Natural killer cell treated with Interleukin-12 subunit alpha and Interleukin-12 subunit beta and Interleukin-15 and Interleukin-18, amount 100 ng/mL, for 72 hours (primary cell): ENCODE results near the gene ATP9B. TPM values are rescaled to one million over a fixed set of nuclear protein-coding genes. Genes with fewer than 3 reads are reported as not detected.

Experiments used
- ATAC-seq, 2 donors: fragments of 150-1000 bp; cut with Tn5 transposase in 1 of 2; sonication (Bioruptor Pico), chemical (Tn5 transposase) in 1 of 2; 2 replicates each; pipeline ENCODE4 v1.10.0; 2021
- DNase-seq: peaks from one replicate; pipeline ENCODE4 v3.0.0; 2022; ENCODE audit warnings: low spot score
- H3K27ac Mint-ChIP-seq, 2 donors: 1 replicate in 1 of 2; 2 replicates in 1 of 2; pipeline ENCODE4 v1.8.0; 2022; ENCODE audit warnings: mixed read lengths in 2 of 2, mild to moderate bottlenecking in 1 of 2, moderate library complexity in 1 of 2
- H3K27me3 Mint-ChIP-seq, 2 donors: 1 replicate in 1 of 2; 2 replicates in 1 of 2; pipeline ENCODE4 v1.8.0; 2022; ENCODE audit warnings: mixed read lengths in 2 of 2
- H3K36me3 Mint-ChIP-seq: one replicate; pipeline ENCODE4 v1.8.0; 2022; ENCODE audit warnings: mixed read lengths
- H3K4me1 Mint-ChIP-seq, 2 donors: 1 replicate in 1 of 2; 2 replicates in 1 of 2; pipeline ENCODE4 v1.8.0; 2022; ENCODE audit warnings: low read depth in 2 of 2, mixed read lengths in 2 of 2, mild to moderate bottlenecking in 1 of 2
- H3K4me3 Mint-ChIP-seq: one replicate; pipeline ENCODE4 v1.8.0; 2022; ENCODE audit warnings: mixed read lengths
- H3K9me3 Mint-ChIP-seq: 2 replicates; pipeline ENCODE4 v1.8.0; 2022; ENCODE audit warnings: mixed read lengths
- total RNA-seq, 2 donors: library from RNA; stranded (reverse); gene quantifications; one replicate each; pipeline ENCODE4 v1.2.3, GENCODE V29; 2022

The ATP9B gene
- total RNA-seq, 2 donors from 2014 or later, result 36.8 to 59.6 TPM

DNA sequence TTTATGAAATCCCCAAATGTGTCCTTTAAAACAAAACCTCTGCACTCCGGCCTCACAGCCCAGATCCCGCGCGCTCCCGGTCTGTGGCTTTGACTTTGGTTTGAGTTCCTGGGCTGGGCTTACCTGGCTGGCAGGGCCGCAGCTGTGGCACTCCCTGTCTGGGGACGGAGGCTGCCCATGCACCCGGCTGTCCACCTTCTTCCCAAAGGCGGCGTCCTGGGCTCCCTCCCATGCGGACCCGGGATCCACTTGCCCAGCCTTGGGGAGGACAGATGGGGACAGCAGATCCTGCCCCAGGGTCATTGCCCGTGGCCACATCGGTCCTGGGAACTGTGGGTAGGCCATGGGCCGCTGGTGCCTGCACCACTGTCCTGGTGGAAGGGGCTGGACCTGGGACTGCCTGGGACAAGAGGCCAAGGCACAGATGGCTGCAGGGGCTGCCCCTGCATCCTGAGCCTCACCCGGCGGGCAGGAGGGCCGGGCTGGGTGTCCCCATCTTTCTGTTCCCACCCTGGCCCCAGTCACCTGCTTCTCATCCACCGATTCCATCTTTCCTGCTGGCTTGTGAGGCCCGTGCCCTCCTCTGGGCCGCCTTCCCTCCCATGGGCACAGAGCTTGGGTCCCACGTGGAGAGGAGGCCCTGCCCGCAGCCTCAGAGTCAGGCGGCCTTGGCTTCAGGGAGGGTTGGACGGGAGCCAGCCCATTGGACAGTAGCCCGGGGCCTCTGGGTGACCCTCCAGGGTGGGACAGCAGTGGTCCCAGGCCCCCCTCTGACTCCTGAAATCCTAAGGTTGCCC is 354.2 kb downstream of the ATP9B start:
- no peaks in the 10 kb centered on the region for H3K27me3 Mint-ChIP-seq
- peaks cover 7% of the 10 kb centered on the region for H3K36me3 Mint-ChIP-seq
- H3K4me3 Mint-ChIP-seq, result no peak overlapping the region
- no peaks in the 10 kb centered on the region for H3K9me3 Mint-ChIP-seq
- H3K4me1 Mint-ChIP-seq, result peaks cover 21 to 22% of the 10 kb centered on the region in 2 donors
- no peak overlapping the region for H3K27ac Mint-ChIP-seq
- DNase-seq, result no peak
- ATAC-seq, result no peak

DNA sequence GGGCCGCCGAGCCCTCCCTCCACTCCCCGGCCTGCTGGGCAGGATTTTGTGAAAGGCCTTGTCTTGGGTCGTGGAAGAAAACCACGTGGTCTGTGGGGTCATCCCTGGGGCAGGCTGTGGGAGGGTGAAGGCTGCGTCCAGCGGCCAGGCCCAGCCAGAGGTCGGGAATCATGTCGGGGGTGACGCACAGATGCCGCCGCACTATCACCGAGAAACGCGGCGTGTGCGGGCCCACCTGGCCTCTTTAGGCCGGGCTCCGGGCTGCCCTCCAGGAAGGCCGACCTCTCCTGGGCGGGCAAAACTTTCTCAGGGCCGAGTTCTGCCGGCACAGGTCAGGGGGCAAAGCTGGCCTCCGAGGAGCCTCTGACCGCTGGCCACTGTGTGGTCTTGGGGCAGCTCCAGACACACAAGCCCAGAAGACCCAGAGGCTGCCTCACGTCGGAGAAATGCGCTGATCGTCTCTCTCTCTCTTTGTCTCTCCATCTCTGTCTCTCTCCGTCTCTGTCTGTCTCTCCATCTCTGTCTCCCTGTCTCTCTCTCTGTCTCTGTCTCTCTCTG is 354.9 kb downstream of the ATP9B start:
- Mint-ChIP-seq H3K4me1 (peaks cover 24% of the 10 kb centered on the region in 2 donors), H3K27ac (peak overlapping the region in 1 of 2 donors; percentile 43), H3K27me3 (no peaks in the 10 kb centered on the region), H3K9me3 (no peaks in the 10 kb centered on the region), H3K4me3 (no peak overlapping the region), H3K36me3 (peaks cover 7% of the 10 kb centered on the region)
- DNase-seq (no peak), ATAC-seq (no peak)

DNA sequence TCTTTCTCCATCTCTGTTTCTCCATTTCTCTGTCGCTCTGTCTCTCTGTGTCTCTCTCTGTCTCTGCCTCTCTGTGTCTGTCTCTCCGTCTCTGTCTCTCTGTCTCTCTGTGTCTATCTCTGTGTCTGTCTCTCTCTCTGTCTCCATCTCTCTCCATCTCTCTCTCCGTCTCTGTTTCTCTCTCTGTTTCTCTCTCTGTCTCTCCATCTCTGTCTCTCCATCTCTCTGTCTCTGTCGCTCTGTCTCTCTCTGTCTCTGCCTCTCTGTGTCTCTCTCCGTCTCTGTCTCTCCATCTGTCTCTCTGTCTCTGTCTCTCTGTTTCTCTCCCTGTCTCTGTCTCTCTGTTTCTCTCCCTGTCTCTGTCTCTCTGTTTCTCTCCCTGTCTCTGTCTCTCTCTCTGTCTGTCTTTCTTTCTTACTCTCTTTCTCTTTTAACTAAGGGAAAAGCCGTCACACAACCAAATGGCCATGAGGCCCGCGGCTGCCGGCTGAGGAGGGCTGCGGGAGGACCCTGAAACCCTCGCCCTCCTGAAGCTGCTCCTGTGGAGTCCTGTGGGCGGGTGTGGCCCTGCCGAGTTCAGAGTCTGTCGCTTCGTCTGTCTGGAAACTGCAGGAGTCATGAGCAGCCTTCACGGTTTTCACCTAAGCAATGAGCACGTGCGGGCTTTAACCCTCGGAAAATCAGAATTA is 355.8 kb downstream of the ATP9B start:
- H3K4me3 Mint-ChIP-seq, result no peak overlapping the region
- H3K27ac Mint-ChIP-seq, result peak overlapping the region; percentile 1 to 43
- H3K4me1 Mint-ChIP-seq, result peaks cover 24 to 27% of the 10 kb centered on the region in 2 donors
- H3K36me3 Mint-ChIP-seq, result peaks cover 7% of the 10 kb centered on the region
- DNase-seq, result no peak
- ATAC-seq, result no peak
- H3K9me3 Mint-ChIP-seq, result no peaks in the 10 kb centered on the region
- H3K27me3 Mint-ChIP-seq, result no peaks in the 10 kb centered on the region

DNA sequence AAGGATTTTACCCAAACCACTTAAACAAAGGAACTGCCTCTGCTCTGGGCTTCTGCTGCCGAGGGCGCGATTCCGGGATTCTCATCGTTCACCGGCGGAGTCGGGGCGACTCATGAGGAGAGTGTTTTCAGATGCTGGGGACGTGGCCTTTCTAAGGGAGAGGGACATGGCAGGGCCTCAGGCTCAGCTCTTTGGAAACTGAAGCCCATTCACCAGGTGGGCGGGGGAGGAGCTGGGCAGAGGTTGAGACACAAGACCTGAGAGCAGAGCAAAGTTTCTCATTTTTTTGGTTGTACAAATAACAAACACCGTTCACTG is 356.3 kb downstream of the ATP9B start:
- peaks cover 7% of the 10 kb centered on the region for H3K36me3 Mint-ChIP-seq
- peaks cover 22 to 25% of the 10 kb centered on the region in 2 donors for H3K4me1 Mint-ChIP-seq
- no peak overlapping the region for H3K4me3 Mint-ChIP-seq

DNA sequence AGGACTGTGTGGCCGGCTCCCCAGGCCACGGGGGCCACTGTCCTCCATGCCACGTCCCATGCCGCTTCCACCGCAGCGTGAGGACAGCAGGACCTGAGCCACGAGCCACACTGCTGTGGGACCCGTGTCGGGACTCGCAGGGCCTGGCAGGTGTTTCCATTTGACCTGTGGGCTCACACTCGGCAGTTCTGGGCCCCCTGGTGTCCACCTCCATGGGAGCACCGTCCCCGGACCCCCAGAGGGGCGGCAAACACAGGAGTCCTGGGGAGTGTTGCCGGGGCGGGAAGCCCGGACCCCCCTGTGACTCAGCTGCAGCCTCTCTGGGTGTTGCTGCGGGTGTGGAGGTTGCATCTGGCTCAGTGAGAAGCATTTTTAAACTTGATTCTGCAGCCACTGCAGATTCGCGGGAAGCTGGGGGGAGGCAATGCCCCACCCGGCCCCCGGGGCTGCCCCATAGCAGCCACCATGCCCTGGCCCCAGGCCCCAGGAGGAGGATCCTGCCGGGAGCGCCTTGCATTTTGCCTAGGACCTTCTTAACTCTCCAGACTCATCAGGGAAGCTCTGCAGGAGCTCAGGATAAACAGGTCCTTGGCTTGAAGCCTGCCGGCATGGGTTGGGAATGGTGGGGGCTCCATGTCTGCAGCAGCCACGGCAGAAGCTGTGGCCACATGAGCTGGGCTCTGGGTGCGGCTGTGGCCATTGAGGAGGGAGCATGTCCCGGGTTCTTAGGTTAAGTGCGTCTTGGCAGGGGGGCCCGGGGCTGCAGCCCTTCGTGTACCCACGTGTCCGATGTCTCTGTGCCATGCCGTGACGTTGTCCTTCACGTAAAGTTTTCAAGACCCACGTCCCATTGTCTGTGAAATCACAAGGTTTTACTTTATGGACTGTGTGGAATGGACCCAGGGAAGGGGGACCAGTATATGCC is 357.4 kb downstream of the ATP9B start:
- H3K4me3 Mint-ChIP-seq, result no peak overlapping the region
- DNase-seq, result no peak
- H3K27me3 Mint-ChIP-seq, result no peaks in the 10 kb centered on the region
- H3K27ac Mint-ChIP-seq, result no peak overlapping the region
- no peak for ATAC-seq
- peaks cover 21 to 28% of the 10 kb centered on the region in 2 donors for H3K4me1 Mint-ChIP-seq
- peaks cover 7% of the 10 kb centered on the region for H3K36me3 Mint-ChIP-seq
- no peaks in the 10 kb centered on the region for H3K9me3 Mint-ChIP-seq

More for the DNA sequence above, 356.3 kb downstream of the ATP9B start:
- H3K9me3 Mint-ChIP-seq, result no peaks in the 10 kb centered on the region
- H3K27ac Mint-ChIP-seq, result no peak overlapping the region
- no peaks in the 10 kb centered on the region for H3K27me3 Mint-ChIP-seq
- no peak for ATAC-seq
- DNase-seq, result no peak

DNA sequence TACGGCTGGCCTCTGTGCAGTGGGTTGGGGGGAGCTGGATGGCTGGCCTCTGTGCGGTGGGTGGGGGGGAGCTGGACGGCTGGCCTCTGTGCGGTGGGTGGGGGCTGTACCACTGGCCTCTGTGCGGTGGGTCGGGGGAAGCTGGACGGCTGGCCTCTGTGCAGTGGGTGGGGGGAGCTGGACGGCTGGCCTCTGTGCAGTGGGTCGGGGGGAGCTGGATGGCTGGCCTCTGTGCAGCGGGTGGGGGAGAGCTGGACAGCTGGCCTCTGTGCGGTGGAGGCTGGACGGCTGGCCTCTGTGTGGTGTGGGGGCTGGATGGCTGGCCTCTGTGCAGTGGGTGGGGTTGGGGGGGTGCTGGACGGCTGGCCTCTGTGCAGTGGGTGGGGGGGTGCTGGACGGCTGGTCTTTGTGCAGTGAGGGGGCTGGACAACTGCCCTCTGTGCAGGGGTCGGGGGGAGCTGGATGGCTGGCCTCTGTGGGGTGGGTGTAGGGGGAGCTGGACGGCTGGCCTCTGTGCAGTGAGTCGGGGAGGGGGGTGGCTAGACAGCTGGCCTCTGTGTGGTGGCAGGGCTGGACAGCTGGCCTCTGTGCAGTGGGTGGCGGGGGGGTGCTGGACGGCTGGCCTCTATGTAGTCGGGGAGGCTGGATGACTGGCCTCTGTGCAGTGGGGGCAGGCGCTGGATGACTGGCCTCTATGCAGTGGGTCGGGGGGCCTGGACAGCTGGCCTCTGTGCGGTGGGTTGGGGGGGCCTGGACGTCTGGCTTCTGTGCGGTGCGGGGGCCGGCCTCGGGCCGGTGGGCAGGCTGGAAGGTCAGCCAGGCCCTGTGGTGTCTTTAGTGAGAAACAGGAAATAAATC is 358.4 kb downstream of the ATP9B start:
- DNase-seq (no peak), ATAC-seq (no peak)
- H3K36me3 Mint-ChIP-seq, result peaks cover 7% of the 10 kb centered on the region
- H3K27me3 Mint-ChIP-seq, result no peaks in the 10 kb centered on the region
- H3K9me3 Mint-ChIP-seq, result no peaks in the 10 kb centered on the region
- no peak overlapping the region for H3K4me3 Mint-ChIP-seq
- H3K4me1 Mint-ChIP-seq, result peaks cover 21 to 24% of the 10 kb centered on the region in 2 donors
- H3K27ac Mint-ChIP-seq, result no peak overlapping the region

Other genes with a start within 250 kb of the ATP9B start
- not detected for gene SALL3, start 89.6 kb upstream of the ATP9B start, total RNA-seq